GM19463 (cell line): ENCODE measurements around the gene KCTD4.
"Not testable (repeated sequence)": the region's sequence is repeated elsewhere in the genome, so short reads cannot be mapped to it uniquely, and the experiment has no call there.

Experiments
- ATAC-seq: cut with Tn5 transposase; IDR thresholded peaks from one replicate; pipeline ENCODE4 v1.9.1; 2021; ENCODE audit warnings: mild to moderate bottlenecking, moderate library complexity; ENCODE audit not compliant: unreplicated experiment

Gene KCTD4

GRCh38 chr13:45200701-45201232 lies at the start of gene KCTD4:
TSS of gene KCTD4 (minus strand) at chr13:45201045. CDS start at chr13:45194567, 6,478 bp downstream.
- no peak for ATAC-seq

GRCh38 chr13:45249662-45250061 lies 48.8 kb upstream of the KCTD4 start:
- no peak for ATAC-seq

- ATAC-seq = not testable (repeated sequence)
Measured at GRCh38 chr13:45244736-45245135, 43.9 kb upstream of the KCTD4 start.

- ATAC-seq = no peak
Measured at GRCh38 chr13:45243077-45243476, 42.2 kb upstream of the KCTD4 start.

- no peak for ATAC-seq
Measured at GRCh38 chr13:45242524-45242923, 41.7 kb upstream of the KCTD4 start.

- no peak for ATAC-seq
Measured at GRCh38 chr13:45242070-45242469, 41.2 kb upstream of the KCTD4 start.

- no peak for ATAC-seq
Measured at GRCh38 chr13:45240143-45240542, 39.3 kb upstream of the KCTD4 start.

GRCh38 chr13:45238945-45239795 lies 38.3 kb upstream of the KCTD4 start:
- no peak for ATAC-seq

GRCh38 chr13:45232591-45232990 lies 31.7 kb upstream of the KCTD4 start:
- no peak for ATAC-seq

- ATAC-seq = no peak
Measured at GRCh38 chr13:45231722-45232121, 30.9 kb upstream of the KCTD4 start.

GRCh38 chr13:45231305-45231704 lies 30.5 kb upstream of the KCTD4 start:
- no peak for ATAC-seq

- no peak for ATAC-seq
Measured at GRCh38 chr13:45229172-45229571, 28.3 kb upstream of the KCTD4 start.

GRCh38 chr13:45228002-45228401 lies 27.2 kb upstream of the KCTD4 start:
- no peak for ATAC-seq

- no peak for ATAC-seq
Measured at GRCh38 chr13:45226024-45226423, 25.2 kb upstream of the KCTD4 start.

- no peak for ATAC-seq
Measured at GRCh38 chr13:45225370-45225769, 24.5 kb upstream of the KCTD4 start.

GRCh38 chr13:45224176-45224575 lies 23.3 kb upstream of the KCTD4 start:
- ATAC-seq = no peak

GRCh38 chr13:45222919-45223318 lies 22.1 kb upstream of the KCTD4 start:
- no peak for ATAC-seq

- no peak for ATAC-seq
Measured at GRCh38 chr13:45222516-45222915, 21.7 kb upstream of the KCTD4 start.

GRCh38 chr13:45220403-45220802 lies 19.6 kb upstream of the KCTD4 start:
- no peak for ATAC-seq

- ATAC-seq = no peak
Measured at GRCh38 chr13:45219938-45220375, 19.1 kb upstream of the KCTD4 start.

- no peak for ATAC-seq
Measured at GRCh38 chr13:45219123-45219891, 18.5 kb upstream of the KCTD4 start.

GRCh38 chr13:45218689-45219088 lies 17.8 kb upstream of the KCTD4 start:
- no peak for ATAC-seq
